Liver (tissue), 3 donors: ENCODE data around the gene ITM2C.

ENCODE experiments used
- EGR1 ChIP-seq, 2 donors: IDR thresholded peaks; 2 replicates each; pipeline ENCODE4 v1.6.1; 2016 to 2018; ENCODE audit warnings: antibody characterized with exemption in 2 of 2, low read depth in 2 of 2
- GABPA ChIP-seq, 2 donors: IDR thresholded peaks in 1 of 2; conservative IDR thresholded peaks in 1 of 2; 2 replicates each; pipeline ENCODE4 v1.6.1; 2016; ENCODE audit warnings: antibody characterized with exemption in 2 of 2, mild to moderate bottlenecking in 1 of 2, moderate library complexity in 1 of 2
- HNF4A ChIP-seq, 2 donors: conservative IDR thresholded peaks; 2 replicates each; pipeline ENCODE4 v1.6.1; 2016; ENCODE audit warnings: antibody characterized with exemption in 2 of 2, mild to moderate bottlenecking in 2 of 2
- JUND ChIP-seq, 2 donors: IDR thresholded peaks; 2 replicates each; pipeline ENCODE4 v1.6.1; 2016; ENCODE audit warnings: antibody characterized with exemption in 2 of 2
- RAD21 ChIP-seq, 2 donors: IDR thresholded peaks; 2 replicates each; pipeline ENCODE4 v1.6.1; 2016; ENCODE audit warnings: antibody characterized with exemption in 2 of 2, mild to moderate bottlenecking in 2 of 2
- RXRA ChIP-seq, 2 donors: IDR thresholded peaks; 2 replicates each; pipeline ENCODE4 v1.6.1; 2017 to 2018; ENCODE audit warnings: antibody characterized with exemption in 2 of 2, mild to moderate bottlenecking in 1 of 2
- SP1 ChIP-seq: IDR thresholded peaks from 2 replicates; pipeline ENCODE4 v1.6.1; 2018; ENCODE audit warnings: antibody characterized with exemption, mild to moderate bottlenecking
- TAF1 ChIP-seq: conservative IDR thresholded peaks from 2 replicates; pipeline ENCODE4 v1.6.1; 2016; ENCODE audit warnings: antibody characterized with exemption, mild to moderate bottlenecking
- YY1 ChIP-seq: IDR thresholded peaks from 2 replicates; pipeline ENCODE4 v1.6.1; 2016; ENCODE audit warnings: antibody characterized with exemption, mild to moderate bottlenecking
- TF ChIP-seq, protein P1 (sequence below): fragments of 150-350 bp; IDR thresholded peaks from 2 replicates; pipeline ENCODE4 v1.5.1; 2017; ENCODE audit warnings: improper control_type of control experiment, low read depth, low read length; ENCODE audit not compliant: missing input control
- TF ChIP-seq, protein P2 (sequence below): IDR thresholded peaks from 2 replicates; pipeline ENCODE4 v1.6.1; 2016; ENCODE audit warnings: antibody characterized with exemption
- TF ChIP-seq, protein P3 (sequence below): IDR thresholded peaks from 2 replicates; pipeline ENCODE4 v1.6.1; 2016; ENCODE audit warnings: antibody characterized with exemption
- TF ChIP-seq, protein P4 (sequence below): IDR thresholded peaks from 2 replicates; pipeline ENCODE4 v1.6.1; 2016; ENCODE audit warnings: antibody characterized with exemption, mild to moderate bottlenecking
- donor health status: healthy.
- donor health status: healthy.

DNA sequence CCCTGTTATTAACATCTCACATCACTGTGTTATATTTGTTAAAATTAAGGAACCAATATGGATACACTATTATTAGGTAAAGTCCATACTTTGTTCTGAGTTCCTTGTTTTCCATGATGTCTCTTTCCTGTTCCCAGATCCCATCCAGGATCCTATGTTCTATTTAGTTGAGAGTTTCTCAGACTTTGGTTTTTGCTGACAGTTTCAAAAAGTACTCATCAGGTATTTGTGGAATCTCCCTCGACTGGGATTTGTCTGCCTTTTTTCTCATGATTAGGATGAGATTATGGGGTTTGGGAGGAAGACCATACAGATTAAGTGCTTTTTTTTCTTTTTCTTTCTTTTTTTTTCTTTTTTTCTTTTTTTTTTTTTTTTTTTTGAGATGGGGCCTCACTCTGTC lies 39.4 kb upstream of the ITM2C start:
- TF ChIP-seq, protein P1, sequence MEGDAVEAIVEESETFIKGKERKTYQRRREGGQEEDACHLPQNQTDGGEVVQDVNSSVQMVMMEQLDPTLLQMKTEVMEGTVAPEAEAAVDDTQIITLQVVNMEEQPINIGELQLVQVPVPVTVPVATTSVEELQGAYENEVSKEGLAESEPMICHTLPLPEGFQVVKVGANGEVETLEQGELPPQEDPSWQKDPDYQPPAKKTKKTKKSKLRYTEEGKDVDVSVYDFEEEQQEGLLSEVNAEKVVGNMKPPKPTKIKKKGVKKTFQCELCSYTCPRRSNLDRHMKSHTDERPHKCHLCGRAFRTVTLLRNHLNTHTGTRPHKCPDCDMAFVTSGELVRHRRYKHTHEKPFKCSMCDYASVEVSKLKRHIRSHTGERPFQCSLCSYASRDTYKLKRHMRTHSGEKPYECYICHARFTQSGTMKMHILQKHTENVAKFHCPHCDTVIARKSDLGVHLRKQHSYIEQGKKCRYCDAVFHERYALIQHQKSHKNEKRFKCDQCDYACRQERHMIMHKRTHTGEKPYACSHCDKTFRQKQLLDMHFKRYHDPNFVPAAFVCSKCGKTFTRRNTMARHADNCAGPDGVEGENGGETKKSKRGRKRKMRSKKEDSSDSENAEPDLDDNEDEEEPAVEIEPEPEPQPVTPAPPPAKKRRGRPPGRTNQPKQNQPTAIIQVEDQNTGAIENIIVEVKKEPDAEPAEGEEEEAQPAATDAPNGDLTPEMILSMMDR: no peak
- no peak for TF ChIP-seq TAF1
- TF ChIP-seq HNF4A (conservative IDR thresholded peaks at IDR 0.05): no peak
- TF ChIP-seq SP1: no peak
- no peak for TF ChIP-seq YY1
- no peak for TF ChIP-seq JUND (IDR thresholded peaks at IDR 0.05)
- TF ChIP-seq, protein P2, sequence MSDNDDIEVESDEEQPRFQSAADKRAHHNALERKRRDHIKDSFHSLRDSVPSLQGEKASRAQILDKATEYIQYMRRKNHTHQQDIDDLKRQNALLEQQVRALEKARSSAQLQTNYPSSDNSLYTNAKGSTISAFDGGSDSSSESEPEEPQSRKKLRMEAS: no peak
- TF ChIP-seq RAD21 (IDR thresholded peaks at IDR 0.05): no peak
- no peak for TF ChIP-seq EGR1 (IDR thresholded peaks at IDR 0.05; ENCODE audit: low read depth in 2 of 2)
- TF ChIP-seq, protein P3, sequence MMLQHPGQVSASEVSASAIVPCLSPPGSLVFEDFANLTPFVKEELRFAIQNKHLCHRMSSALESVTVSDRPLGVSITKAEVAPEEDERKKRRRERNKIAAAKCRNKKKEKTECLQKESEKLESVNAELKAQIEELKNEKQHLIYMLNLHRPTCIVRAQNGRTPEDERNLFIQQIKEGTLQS: no peak
- TF ChIP-seq, protein P4, sequence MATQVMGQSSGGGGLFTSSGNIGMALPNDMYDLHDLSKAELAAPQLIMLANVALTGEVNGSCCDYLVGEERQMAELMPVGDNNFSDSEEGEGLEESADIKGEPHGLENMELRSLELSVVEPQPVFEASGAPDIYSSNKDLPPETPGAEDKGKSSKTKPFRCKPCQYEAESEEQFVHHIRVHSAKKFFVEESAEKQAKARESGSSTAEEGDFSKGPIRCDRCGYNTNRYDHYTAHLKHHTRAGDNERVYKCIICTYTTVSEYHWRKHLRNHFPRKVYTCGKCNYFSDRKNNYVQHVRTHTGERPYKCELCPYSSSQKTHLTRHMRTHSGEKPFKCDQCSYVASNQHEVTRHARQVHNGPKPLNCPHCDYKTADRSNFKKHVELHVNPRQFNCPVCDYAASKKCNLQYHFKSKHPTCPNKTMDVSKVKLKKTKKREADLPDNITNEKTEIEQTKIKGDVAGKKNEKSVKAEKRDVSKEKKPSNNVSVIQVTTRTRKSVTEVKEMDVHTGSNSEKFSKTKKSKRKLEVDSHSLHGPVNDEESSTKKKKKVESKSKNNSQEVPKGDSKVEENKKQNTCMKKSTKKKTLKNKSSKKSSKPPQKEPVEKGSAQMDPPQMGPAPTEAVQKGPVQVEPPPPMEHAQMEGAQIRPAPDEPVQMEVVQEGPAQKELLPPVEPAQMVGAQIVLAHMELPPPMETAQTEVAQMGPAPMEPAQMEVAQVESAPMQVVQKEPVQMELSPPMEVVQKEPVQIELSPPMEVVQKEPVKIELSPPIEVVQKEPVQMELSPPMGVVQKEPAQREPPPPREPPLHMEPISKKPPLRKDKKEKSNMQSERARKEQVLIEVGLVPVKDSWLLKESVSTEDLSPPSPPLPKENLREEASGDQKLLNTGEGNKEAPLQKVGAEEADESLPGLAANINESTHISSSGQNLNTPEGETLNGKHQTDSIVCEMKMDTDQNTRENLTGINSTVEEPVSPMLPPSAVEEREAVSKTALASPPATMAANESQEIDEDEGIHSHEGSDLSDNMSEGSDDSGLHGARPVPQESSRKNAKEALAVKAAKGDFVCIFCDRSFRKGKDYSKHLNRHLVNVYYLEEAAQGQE: no peak
- no peak for TF ChIP-seq GABPA (IDR thresholded peaks at IDR 0.05 in 1 of 2, conservative IDR thresholded peaks at IDR 0.05 in 1 of 2)
- no peak for TF ChIP-seq RXRA (IDR thresholded peaks at IDR 0.05)
